Gastroesophageal sphincter (tissue), 3 donors: ENCODE results near the gene GGCT.

Source experiments
- CTCF ChIP-seq, 4 experiments: fragments of 200-600 bp in 2 of 4; fragments of 450-650 bp in 2 of 4; sonication (generic) in 1 of 4; IDR thresholded peaks; one replicate each; pipeline ENCODE4 v1.5.1; 2017 to 2019; ENCODE audit warnings: antibody characterized with exemption in 4 of 4, mild to moderate bottlenecking in 2 of 4, moderate library complexity in 2 of 4
- POLR2A ChIP-seq, 2 donors: fragments of 450-650 bp; IDR thresholded peaks; one replicate each; pipeline ENCODE4 v1.6.1; 2017; ENCODE audit warnings: antibody characterized with exemption in 2 of 2, mild to moderate bottlenecking in 2 of 2, moderate library complexity in 1 of 2
- POLR2AphosphoS5 ChIP-seq: sonication (generic); formaldehyde crosslinking; IDR thresholded peaks from one replicate; pipeline ENCODE4 v1.6.1; 2017; ENCODE audit warnings: antibody characterized with exemption

GRCh38 chr7:30515761-30516160 lies 11.1 kb upstream of the GGCT start:
- TF ChIP-seq POLR2AphosphoS5 (no peak), POLR2A (IDR thresholded peaks at IDR 0.05) (no peak), CTCF (IDR thresholded peaks at IDR 0.05) (no peak)
